ENCODE measurements around the gene FOXO3. TPM values are rescaled to one million over a fixed set of nuclear protein-coding genes. Genes with fewer than 3 reads are reported as not detected.

FOXO3 gene
- total and polyA plus RNA-seq, 11 donors, result 11.6 to 87.9 (median 38.7) TPM

GRCh38 chr6:108623995-108624394 lies 63.3 kb downstream of the FOXO3 start:
- 64 to 82% (median 77%) methylated on average over 1 of the region's 1 CpG for WGBS, 4 donors
- intact Hi-C loops (cut with DNase I), result loop anchor here in 1 of 10 donors (2.0 kb wide), 1 partner anchor 15 kb away; no protein-coding TSS in a partner anchor
- H3K9me3 ChIP-seq, result no peaks in the 10 kb centered on the region
- H3K4me1 ChIP-seq, result peaks cover 26 to 100% (median 91%) of the 10 kb centered on the region in 12 donors
- H3K27me3 ChIP-seq, result no peaks in the 10 kb centered on the region
- TF ChIP-seq CTCF (IDR thresholded peaks at IDR 0.05), result no peak
- TF ChIP-seq POLR2A (IDR thresholded peaks at IDR 0.05), result no peak
- ATAC-seq (no peak), DNase-seq (no peak)
- no peak overlapping the region for H3K27ac ChIP-seq
- H3K36me3 ChIP-seq, result no peaks in the 10 kb centered on the region
- no peak overlapping the region for H3K4me3 ChIP-seq

GRCh38 chr6:108625581-108625980 lies 64.9 kb downstream of the FOXO3 start:
- no peaks in the 10 kb centered on the region for H3K27me3 ChIP-seq
- intact Hi-C loops (cut with DNase I), result no loop called here
- no peak overlapping the region for H3K4me3 ChIP-seq
- DNase-seq (no peak), ATAC-seq (no peak)
- no peak overlapping the region for H3K27ac ChIP-seq
- H3K4me1 ChIP-seq, result peaks cover 23 to 100% (median 86%) of the 10 kb centered on the region in 12 donors
- no peaks in the 10 kb centered on the region for H3K36me3 ChIP-seq
- H3K9me3 ChIP-seq, result no peaks in the 10 kb centered on the region
- no peak for TF ChIP-seq POLR2A (IDR thresholded peaks at IDR 0.05)
- TF ChIP-seq CTCF (IDR thresholded peaks at IDR 0.05), result no peak

GRCh38 chr6:108626777-108627176 lies 66.1 kb downstream of the FOXO3 start:
- Histone ChIP-seq H3K36me3 (no peaks in the 10 kb centered on the region), H3K4me1 (peaks cover 20 to 100% (median 85%) of the 10 kb centered on the region in 12 donors), H3K27me3 (no peaks in the 10 kb centered on the region), H3K4me3 (no peak overlapping the region), H3K9me3 (no peaks in the 10 kb centered on the region), H3K27ac (no peak overlapping the region)
- intact Hi-C loops (cut with DNase I), result no loop called here
- WGBS, 4 donors, result 82 to 96% (median 93%) methylated on average over 2 of the region's 2 CpGs
- no peak for TF ChIP-seq POLR2A (IDR thresholded peaks at IDR 0.05)
- TF ChIP-seq CTCF (IDR thresholded peaks at IDR 0.05), result no peak
- DNase-seq, result no peak
- ATAC-seq, result no peak

- DNase-seq (no peak), ATAC-seq (no peak)
- no peaks in the 10 kb centered on the region for H3K27me3 ChIP-seq
- no peak overlapping the region for H3K4me3 ChIP-seq
- peak overlapping the region in 1 of 12 donors; percentile 35 for H3K27ac ChIP-seq
- TF ChIP-seq POLR2A (IDR thresholded peaks at IDR 0.05), result no peak
- no peak for TF ChIP-seq CTCF (IDR thresholded peaks at IDR 0.05)
- peaks cover 23 to 100% (median 85%) of the 10 kb centered on the region in 12 donors for H3K4me1 ChIP-seq
- no peaks in the 10 kb centered on the region for H3K9me3 ChIP-seq
- no peaks in the 10 kb centered on the region for H3K36me3 ChIP-seq
- 61 to 85% (median 75%) methylated on average over 4 of the region's 4 CpGs for WGBS, 4 donors
- intact Hi-C loops (cut with DNase I), result no loop called here
These were observed 67.2 kb downstream of the FOXO3 start for GRCh38 chr6:108627692-108628550.

Measured in heart left ventricle (tissue), 16 donors.